HEK293T (cell line): ENCODE results near the gene U2AF2.

Source experiments
- FOXA1 ChIP-seq: fragments of 450-650 bp; IDR thresholded peaks from 2 replicates; pipeline ENCODE4 v1.6.1; 2016; ENCODE audit warnings: mild to moderate bottlenecking
- FOXK2 ChIP-seq: fragments of 450-650 bp; IDR thresholded peaks from 2 replicates; pipeline ENCODE4 v1.6.1; 2016; ENCODE audit warnings: mild to moderate bottlenecking
- FOXM1 ChIP-seq: fragments of 450-650 bp; IDR thresholded peaks from 2 replicates; pipeline ENCODE4 v1.6.1; 2017; ENCODE audit warnings: mild to moderate bottlenecking, borderline replicate concordance
- NFRKB ChIP-seq: fragments of 450-650 bp; IDR thresholded peaks from 2 replicates; pipeline ENCODE4 v1.6.1; 2016; ENCODE audit warnings: mild to moderate bottlenecking, moderate library complexity
- SUZ12 ChIP-seq: fragments of 450-650 bp; IDR thresholded peaks from 2 replicates; pipeline ENCODE4 v1.6.1; 2016; ENCODE audit warnings: mild to moderate bottlenecking
- TARDBP ChIP-seq: fragments of 450-650 bp; IDR thresholded peaks from 2 replicates; pipeline ENCODE4 v1.6.1; 2016
- TF ChIP-seq, protein P1 (sequence below): fragments of 450-650 bp; IDR thresholded peaks from 2 replicates; pipeline ENCODE4 v1.6.1; 2016

DNA sequence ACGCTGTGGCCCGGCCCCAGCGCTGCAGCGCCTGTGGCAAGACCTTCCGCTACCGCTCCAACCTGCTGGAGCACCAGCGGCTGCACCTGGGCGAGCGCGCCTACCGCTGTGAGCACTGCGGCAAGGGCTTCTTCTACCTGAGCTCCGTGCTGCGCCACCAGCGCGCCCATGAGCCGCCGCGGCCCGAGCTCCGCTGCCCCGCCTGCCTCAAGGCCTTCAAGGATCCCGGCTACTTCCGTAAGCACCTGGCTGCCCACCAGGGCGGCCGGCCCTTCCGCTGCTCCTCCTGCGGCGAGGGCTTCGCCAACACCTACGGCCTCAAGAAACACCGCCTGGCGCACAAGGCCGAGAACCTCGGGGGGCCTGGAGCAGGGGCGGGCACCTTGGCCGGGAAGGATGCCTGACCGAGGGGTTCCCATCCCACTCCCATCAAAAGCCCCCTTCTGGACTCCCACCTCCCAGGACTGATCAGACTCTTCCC lies 38.4 kb upstream of the U2AF2 start:
- TF ChIP-seq SUZ12 = no peak
- TF ChIP-seq FOXA1 = no peak
- no peak for TF ChIP-seq NFRKB
- no peak for TF ChIP-seq FOXK2
- TF ChIP-seq, protein P1, sequence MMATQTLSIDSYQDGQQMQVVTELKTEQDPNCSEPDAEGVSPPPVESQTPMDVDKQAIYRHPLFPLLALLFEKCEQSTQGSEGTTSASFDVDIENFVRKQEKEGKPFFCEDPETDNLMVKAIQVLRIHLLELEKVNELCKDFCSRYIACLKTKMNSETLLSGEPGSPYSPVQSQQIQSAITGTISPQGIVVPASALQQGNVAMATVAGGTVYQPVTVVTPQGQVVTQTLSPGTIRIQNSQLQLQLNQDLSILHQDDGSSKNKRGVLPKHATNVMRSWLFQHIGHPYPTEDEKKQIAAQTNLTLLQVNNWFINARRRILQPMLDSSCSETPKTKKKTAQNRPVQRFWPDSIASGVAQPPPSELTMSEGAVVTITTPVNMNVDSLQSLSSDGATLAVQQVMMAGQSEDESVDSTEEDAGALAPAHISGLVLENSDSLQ = no peak
- no peak for TF ChIP-seq TARDBP
- TF ChIP-seq FOXM1 = no peak
